Measurements from ENCODE around the gene TSPAN5. TPM values are rescaled to one million over a fixed set of nuclear protein-coding genes. Genes with fewer than 3 reads are reported as not detected.
A peak's percentile ranks its signal among the peaks of the same experiment; 100 is the strongest.

TSPAN5 gene
- total RNA-seq, 2 donors from 2014 or later, result 7.4 to 11.8 TPM

DNA sequence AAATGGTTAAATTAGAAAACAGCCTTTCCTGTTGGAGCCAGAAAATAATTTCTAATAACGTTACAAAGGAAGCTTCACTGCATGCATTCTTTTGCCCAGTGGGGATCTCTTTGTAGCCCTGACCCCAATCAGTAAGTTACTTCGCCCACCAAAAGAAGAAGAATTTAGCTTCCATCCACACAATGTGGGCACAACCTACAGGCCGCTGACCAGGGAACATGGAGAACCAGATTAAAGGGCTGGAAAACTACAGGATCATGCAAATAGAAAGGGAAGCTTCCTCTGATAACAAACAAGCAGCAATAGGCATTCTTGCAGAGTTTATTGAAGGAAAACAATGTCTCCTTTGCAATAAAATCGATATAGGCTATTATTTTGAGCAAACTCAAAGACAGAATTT lies 21.3 kb upstream of the TSPAN5 start:
- WGBS, 2 experiments (ENCODE audit: insufficient coverage in 1 of 2, insufficient read length in 1 of 2), result 63 to 73% methylated on average over 3 to 4 of the region's 4 CpGs
- no peak overlapping the region for H3K4me3 Mint-ChIP-seq
- H3K27ac ChIP-seq (ENCODE audit: low read depth, low read length), result no peak overlapping the region
- no peaks in the 10 kb centered on the region for H3K9me3 ChIP-seq (ENCODE audit: control insufficient read depth, low read length)
- peaks cover 1% of the 10 kb centered on the region for H3K4me1 ChIP-seq (ENCODE audit: control insufficient read depth, insufficient read depth, low read length)
- peaks cover 22% of the 10 kb centered on the region for H3K4me1 Mint-ChIP-seq
- H3K4me3 ChIP-seq (ENCODE audit: low read length), result no peak overlapping the region
- no peak for TF ChIP-seq CTCF (conservative IDR thresholded peaks at IDR 0.05)
- no peaks in the 10 kb centered on the region for H3K36me3 ChIP-seq (ENCODE audit: control insufficient read depth, insufficient read depth, low read length)
- DNase-seq, result no peak
- H3K9me3 Mint-ChIP-seq, result peaks cover 1% of the 10 kb centered on the region
- no peaks in the 10 kb centered on the region for H3K27me3 ChIP-seq (ENCODE audit: control insufficient read depth, insufficient read depth, low read length, poor library complexity, severe bottlenecking)
- peaks cover 10% of the 10 kb centered on the region for H3K27me3 Mint-ChIP-seq (ENCODE audit: insufficient read depth)
- H3K27ac Mint-ChIP-seq, result no peak overlapping the region
- H3K36me3 Mint-ChIP-seq (ENCODE audit: low read depth), result no peaks in the 10 kb centered on the region
- H3K9ac ChIP-seq (ENCODE audit: extremely low read depth, low read length, poor library complexity, severe bottlenecking), result no peak overlapping the region

- Histone ChIP-seq H3K36me3 (ENCODE audit: control insufficient read depth, insufficient read depth, low read length) (no peaks in the 10 kb centered on the region), H3K9me3 (ENCODE audit: control insufficient read depth, low read length) (no peaks in the 10 kb centered on the region), H3K4me3 (ENCODE audit: low read length) (no peak overlapping the region), H3K9ac (ENCODE audit: extremely low read depth, low read length, poor library complexity, severe bottlenecking) (no peak overlapping the region), H3K27ac (ENCODE audit: low read depth, low read length) (no peak overlapping the region), H3K4me1 (ENCODE audit: control insufficient read depth, insufficient read depth, low read length) (peaks cover 5% of the 10 kb centered on the region), H3K27me3 (ENCODE audit: control insufficient read depth, insufficient read depth, low read length, poor library complexity, severe bottlenecking) (no peaks in the 10 kb centered on the region)
- DNase-seq, result no peak
- Mint-ChIP-seq H3K27ac (no peak overlapping the region), H3K36me3 (ENCODE audit: low read depth) (no peaks in the 10 kb centered on the region), H3K4me3 (no peak overlapping the region), H3K9me3 (peaks cover 1% of the 10 kb centered on the region), H3K4me1 (peaks cover 35% of the 10 kb centered on the region), H3K27me3 (ENCODE audit: insufficient read depth) (peaks cover 10% of the 10 kb centered on the region)
- WGBS, 2 experiments (ENCODE audit: insufficient coverage in 1 of 2, insufficient read length in 1 of 2), result 88 to 96% methylated on average over 2 to 3 of the region's 3 CpGs
- no peak for TF ChIP-seq CTCF (conservative IDR thresholded peaks at IDR 0.05)
Observed at GRCh38 chr4:98677799-98678198, 19.4 kb upstream of the TSPAN5 start.

GRCh38 chr4:98674404-98675173 lies 16.2 kb upstream of the TSPAN5 start:
- no peak for DNase-seq
- 54 to 70% methylated on average over 4 of the region's 4 CpGs for WGBS, 2 experiments (ENCODE audit: insufficient coverage in 1 of 2, insufficient read length in 1 of 2)
- H3K4me1 ChIP-seq (ENCODE audit: control insufficient read depth, insufficient read depth, low read length), result peaks cover 10% of the 10 kb centered on the region

More at GRCh38 chr4:98674404-98675173, 16.2 kb upstream of the TSPAN5 start:
- no peak overlapping the region for H3K27ac ChIP-seq (ENCODE audit: low read depth, low read length)
- H3K4me3 ChIP-seq (ENCODE audit: low read length), result no peak overlapping the region
- H3K9ac ChIP-seq (ENCODE audit: extremely low read depth, low read length, poor library complexity, severe bottlenecking), result no peak overlapping the region
- Mint-ChIP-seq H3K27ac (peak overlapping the region; percentile 67), H3K4me1 (peaks cover 28% of the 10 kb centered on the region), H3K4me3 (no peak overlapping the region), H3K36me3 (ENCODE audit: low read depth) (no peaks in the 10 kb centered on the region), H3K27me3 (ENCODE audit: insufficient read depth) (peaks cover 21% of the 10 kb centered on the region), H3K9me3 (no peaks in the 10 kb centered on the region)
- no peak for TF ChIP-seq CTCF (conservative IDR thresholded peaks at IDR 0.05)
- peaks cover 17% of the 10 kb centered on the region for H3K27me3 ChIP-seq (ENCODE audit: control insufficient read depth, insufficient read depth, low read length, poor library complexity, severe bottlenecking)
- no peaks in the 10 kb centered on the region for H3K36me3 ChIP-seq (ENCODE audit: control insufficient read depth, insufficient read depth, low read length)
- H3K9me3 ChIP-seq (ENCODE audit: control insufficient read depth, low read length), result no peaks in the 10 kb centered on the region

All from endodermal cell (in vitro differentiated cells).